ENCODE measurements around the gene CARD14.
"Not testable (repeated sequence)": the region's sequence is repeated elsewhere in the genome, so short reads cannot be mapped to it uniquely, and the experiment has no call there.

The CARD14 gene

GRCh38 chr17:80243526-80244433 lies 74.0 kb downstream of the CARD14 start:
- Histone ChIP-seq H3K9me3 (no peaks in the 10 kb centered on the region), H3K27ac (no peak overlapping the region), H3K4me3 (ENCODE audit: low read depth in 1 of 2, low read length in 1 of 2) (no peak overlapping the region), H3K27me3 (peaks cover 10% of the 10 kb centered on the region), H3K36me3 (no peaks in the 10 kb centered on the region), H3K4me1 (ENCODE audit: control insufficient read depth in 1 of 2, insufficient read depth in 1 of 2, low read depth in 1 of 2, low read length in 1 of 2) (no peaks in the 10 kb centered on the region)
- no peak for TF ChIP-seq CTCF (IDR thresholded peaks at IDR 0.05)

- H3K27me3 ChIP-seq; H3K4me3 ChIP-seq (ENCODE audit: low read depth in 1 of 2, low read length in 1 of 2); H3K4me1 ChIP-seq (ENCODE audit: control insufficient read depth in 1 of 2, insufficient read depth in 1 of 2, low read depth in 1 of 2, low read length in 1 of 2); H3K27ac ChIP-seq; H3K36me3 ChIP-seq; H3K9me3 ChIP-seq: not testable (repeated sequence)
Measured at GRCh38 chr17:80244448-80244847, 74.6 kb downstream of the CARD14 start.

- Histone ChIP-seq H3K27me3 (peaks cover 10% of the 10 kb centered on the region), H3K4me3 (ENCODE audit: low read depth in 1 of 2, low read length in 1 of 2) (no peak overlapping the region), H3K27ac (no peak overlapping the region), H3K4me1 (ENCODE audit: control insufficient read depth in 1 of 2, insufficient read depth in 1 of 2, low read depth in 1 of 2, low read length in 1 of 2) (no peaks in the 10 kb centered on the region), H3K9me3 (no peaks in the 10 kb centered on the region), H3K36me3 (no peaks in the 10 kb centered on the region)
- TF ChIP-seq CTCF (IDR thresholded peaks at IDR 0.05), result no peak
Measured at GRCh38 chr17:80244871-80245509, 75.2 kb downstream of the CARD14 start.

- H3K36me3 ChIP-seq, result no peaks in the 10 kb centered on the region
- no peak overlapping the region for H3K27ac ChIP-seq
- no peaks in the 10 kb centered on the region for H3K9me3 ChIP-seq
- H3K27me3 ChIP-seq, result peaks cover 10% of the 10 kb centered on the region
- no peak overlapping the region for H3K4me3 ChIP-seq (ENCODE audit: low read depth in 1 of 2, low read length in 1 of 2)
- H3K4me1 ChIP-seq (ENCODE audit: control insufficient read depth in 1 of 2, insufficient read depth in 1 of 2, low read depth in 1 of 2, low read length in 1 of 2), result no peaks in the 10 kb centered on the region
- TF ChIP-seq CTCF (IDR thresholded peaks at IDR 0.05), result no peak
Measured at GRCh38 chr17:80245566-80246265, 75.9 kb downstream of the CARD14 start.

GRCh38 chr17:80246266-80246681 lies 76.4 kb downstream of the CARD14 start:
- Histone ChIP-seq H3K9me3 (no peaks in the 10 kb centered on the region), H3K27ac (no peak overlapping the region), H3K27me3 (peaks cover 10% of the 10 kb centered on the region), H3K36me3 (no peaks in the 10 kb centered on the region), H3K4me3 (ENCODE audit: low read depth in 1 of 2, low read length in 1 of 2) (no peak overlapping the region), H3K4me1 (ENCODE audit: control insufficient read depth in 1 of 2, insufficient read depth in 1 of 2, low read depth in 1 of 2, low read length in 1 of 2) (no peaks in the 10 kb centered on the region)
- no peak for TF ChIP-seq CTCF (IDR thresholded peaks at IDR 0.05)
